ENCODE measurements around the gene PIK3R2.

GRCh38 chr19:18140473-18140872 lies 12.5 kb upstream of the PIK3R2 start:
- no peak for TF ChIP-seq CTCF (IDR thresholded peaks at IDR 0.05)
- no peak for TF ChIP-seq SIN3A (IDR thresholded peaks at IDR 0.05; ENCODE audit: borderline replicate concordance, insufficient read depth, low read depth, low read length)
- TF ChIP-seq POLR2AphosphoS5 (IDR thresholded peaks at IDR 0.05; ENCODE audit: low read depth, low read length), result no peak

Data from Panc1 (cell line).